HG02798 (cell line): ENCODE data around the gene SEZ6L.

Experiments used
- ATAC-seq: cut with Tn5 transposase; IDR thresholded peaks from one replicate; pipeline ENCODE4 v1.9.1; 2021; ENCODE audit warnings: mild to moderate bottlenecking; ENCODE audit not compliant: unreplicated experiment, poor library complexity

The SEZ6L gene

GRCh38 chr22:26367402-26368245, 198.4 kb downstream of the SEZ6L start:
- no peak for ATAC-seq

GRCh38 chr22:26372890-26373289, 203.6 kb downstream of the SEZ6L start:
- ATAC-seq = no peak

GRCh38 chr22:26374391-26375026, 205.2 kb downstream of the SEZ6L start:
- ATAC-seq = no peak

- no peak for ATAC-seq
These were observed 208.0 kb downstream of the SEZ6L start for GRCh38 chr22:26377170-26377830.

GRCh38 chr22:26380072-26380830, 211.0 kb downstream of the SEZ6L start:
- no peak for ATAC-seq

GRCh38 chr22:26382782-26383181, 213.5 kb downstream of the SEZ6L start:
- ATAC-seq = no peak

- ATAC-seq = no peak
These were observed 214.8 kb downstream of the SEZ6L start for GRCh38 chr22:26383968-26384556.

- no peak for ATAC-seq
These were observed 215.9 kb downstream of the SEZ6L start for GRCh38 chr22:26385164-26385563.

GRCh38 chr22:26389125-26389524, 219.9 kb downstream of the SEZ6L start:
- no peak for ATAC-seq

GRCh38 chr22:26391091-26391490, 221.8 kb downstream of the SEZ6L start:
- no peak for ATAC-seq

- ATAC-seq = no peak
These were observed 222.4 kb downstream of the SEZ6L start for GRCh38 chr22:26391623-26392022.

- ATAC-seq = no peak
These were observed 224.7 kb downstream of the SEZ6L start for GRCh38 chr22:26393929-26394328.

GRCh38 chr22:26394777-26395176, 225.5 kb downstream of the SEZ6L start:
- ATAC-seq = no peak

GRCh38 chr22:26395926-26396325, 226.7 kb downstream of the SEZ6L start:
- no peak for ATAC-seq

GRCh38 chr22:26398741-26399153, 229.5 kb downstream of the SEZ6L start:
- peak; percentile 42 for ATAC-seq

GRCh38 chr22:26399289-26399688, 230.0 kb downstream of the SEZ6L start:
- no peak for ATAC-seq

- ATAC-seq = no peak
These were observed 232.5 kb downstream of the SEZ6L start for GRCh38 chr22:26401726-26402125.

GRCh38 chr22:26404851-26405421, 235.7 kb downstream of the SEZ6L start:
- ATAC-seq = no peak

- no peak for ATAC-seq
These were observed 236.9 kb downstream of the SEZ6L start for GRCh38 chr22:26406118-26406517.
